Measurements from ENCODE around the gene NHLRC1.

Gene NHLRC1

GRCh38 chr6:18087396-18088165 is 34.9 kb downstream of the NHLRC1 start:
- TF ChIP-seq ZFX (IDR thresholded peaks at IDR 0.05; ENCODE audit: borderline replicate concordance) (no peak), CTCF (IDR thresholded peaks at IDR 0.05) (no peak)
- no peak overlapping the region for H3K27ac ChIP-seq

- H3K27ac ChIP-seq = no peak overlapping the region
Measured at GRCh38 chr6:18081025-18081668, 41.3 kb downstream of the NHLRC1 start.

GRCh38 chr6:18080544-18080943 is 41.9 kb downstream of the NHLRC1 start:
- no peak for TF ChIP-seq ZFX (IDR thresholded peaks at IDR 0.05; ENCODE audit: borderline replicate concordance)
- TF ChIP-seq CTCF (IDR thresholded peaks at IDR 0.05) = no peak
- H3K27ac ChIP-seq = no peak overlapping the region

More at GRCh38 chr6:18081025-18081668, 41.3 kb downstream of the NHLRC1 start:
- TF ChIP-seq ZFX (IDR thresholded peaks at IDR 0.05; ENCODE audit: borderline replicate concordance) = no peak
- TF ChIP-seq CTCF (IDR thresholded peaks at IDR 0.05) = no peak

GRCh38 chr6:18078866-18079265 is 43.6 kb downstream of the NHLRC1 start:
- TF ChIP-seq ZFX (IDR thresholded peaks at IDR 0.05; ENCODE audit: borderline replicate concordance) (no peak), CTCF (IDR thresholded peaks at IDR 0.05) (no peak)
- H3K27ac ChIP-seq = no peak overlapping the region

GRCh38 chr6:18076231-18076630 is 46.2 kb downstream of the NHLRC1 start:
- no peak overlapping the region for H3K27ac ChIP-seq
- no peak for TF ChIP-seq ZFX (IDR thresholded peaks at IDR 0.05; ENCODE audit: borderline replicate concordance)
- TF ChIP-seq CTCF (IDR thresholded peaks at IDR 0.05) = no peak

- TF ChIP-seq CTCF (IDR thresholded peaks at IDR 0.05) = no peak
- TF ChIP-seq ZFX (IDR thresholded peaks at IDR 0.05; ENCODE audit: borderline replicate concordance) = no peak
- no peak overlapping the region for H3K27ac ChIP-seq
Measured at GRCh38 chr6:18072841-18073240, 49.6 kb downstream of the NHLRC1 start.

- no peak overlapping the region for H3K27ac ChIP-seq
- TF ChIP-seq CTCF (IDR thresholded peaks at IDR 0.05) (no peak), ZFX (IDR thresholded peaks at IDR 0.05; ENCODE audit: borderline replicate concordance) (no peak)
Measured at GRCh38 chr6:18070486-18070885, 52.0 kb downstream of the NHLRC1 start.

All from 22Rv1 (cell line).